H1 (cell line): ENCODE data around the gene MSI2. TPM values are rescaled to one million over a fixed set of nuclear protein-coding genes. Genes with fewer than 3 reads are reported as not detected.

ENCODE experiments used
- CTCF ChIA-PET: fragments of 300-600 bp; sonication (Branson Sonifier 250); formaldehyde crosslinking; loops from one replicate; lab custom pipeline; 2021; ENCODE audit not compliant: partially characterized antibody; lab: Charles Lee
- POLR2A ChIA-PET: fragments of 300-600 bp; sonication (Branson Sonifier 250); formaldehyde crosslinking; loops from one replicate; lab custom pipeline; 2021; ENCODE audit warnings: inconsistent platforms; ENCODE audit not compliant: partially characterized antibody; lab: Charles Lee
- DNase-seq, 2 experiments: peaks; one replicate each; pipeline versions ENCODE4 v3.0.0 to v3.0.0-alpha.2; 2010 to 2022; ENCODE audit warnings: low spot score in 2 of 2, low read depth in 1 of 2, mixed read lengths in 1 of 2
- FAIRE-seq: peaks from 2 replicates; lab custom pipeline; 2011; peaks lifted over from hg19 to GRCh38; lab: Jason Lieb, UNC
- H2AFZ ChIP-seq: 2 replicates; pipeline ENCODE4 v1.8.1; 2012; ENCODE audit warnings: low read length, inconsistent platforms
- H2AK5ac ChIP-seq: 2 replicates; pipeline ENCODE4 v1.6.1; 2013; ENCODE audit warnings: low read depth, low read length
- H2BK120ac ChIP-seq: replicated peaks from 2 replicates; pipeline ENCODE3; 2013; ENCODE audit warnings: low read depth, low read length, inconsistent platforms
- H2BK12ac ChIP-seq: 2 replicates; pipeline ENCODE4 v1.6.1; 2013; ENCODE audit warnings: low read depth, low read length
- H2BK15ac ChIP-seq: 2 replicates; pipeline ENCODE4 v1.6.1; 2013; ENCODE audit warnings: low read length
- H2BK20ac ChIP-seq: 2 replicates; pipeline ENCODE4 v1.6.1; 2013; ENCODE audit warnings: low read length
- H2BK5ac ChIP-seq: 2 replicates; pipeline ENCODE4 v1.6.1; 2013; ENCODE audit warnings: low read depth, low read length
- H3K14ac ChIP-seq: 2 replicates; pipeline ENCODE4 v1.6.1; 2013; ENCODE audit warnings: inconsistent platforms; ENCODE audit not compliant: insufficient read length
- H3K18ac ChIP-seq: 2 replicates; pipeline ENCODE4 v1.6.1; 2013; ENCODE audit warnings: low read length; ENCODE audit errors: extremely low read depth
- H3K23ac ChIP-seq: 2 replicates; pipeline ENCODE4 v1.6.1; 2013; ENCODE audit warnings: inconsistent platforms; ENCODE audit not compliant: insufficient read length
- H3K23me2 ChIP-seq: 2 replicates; pipeline ENCODE4 v1.6.1; 2013; ENCODE audit warnings: low read depth, low read length
- H3K27ac ChIP-seq: 2 replicates; pipeline ENCODE4 v1.6.1; 2011; ENCODE audit warnings: low read depth, low read length, inconsistent platforms
- H3K27me3 ChIP-seq, 4 experiments: replicated peaks in 1 of 4; 1 replicate in 1 of 4; 2 replicates in 3 of 4; pipeline versions ENCODE4 v1.6.1 to v1.8.1; 2011 to 2013; ENCODE audit warnings: low read length in 3 of 4, mild to moderate bottlenecking in 3 of 4, inconsistent platforms in 2 of 4, mixed read lengths in 2 of 4, moderate library complexity in 1 of 4; ENCODE audit not compliant: control insufficient read depth in 3 of 4, insufficient read depth in 3 of 4; ENCODE audit errors: extremely low read depth in 1 of 4
- H3K36me3 ChIP-seq, 4 experiments: 2 replicates each; pipeline versions ENCODE4 v1.6.1 to v1.8.1; 2011 to 2013; ENCODE audit warnings: mild to moderate bottlenecking in 4 of 4, low read length in 3 of 4, moderate library complexity in 2 of 4, control low read depth in 1 of 4, inconsistent platforms in 1 of 4; ENCODE audit not compliant: insufficient read depth in 4 of 4, control insufficient read depth in 2 of 4
- H3K4ac ChIP-seq: replicated peaks from 2 replicates; pipeline ENCODE3; 2013; ENCODE audit warnings: low read length, low read depth, mixed read lengths, inconsistent platforms; ENCODE audit not compliant: insufficient read length
- H3K4me1 ChIP-seq, 4 experiments: replicated peaks in 1 of 4; 1 replicate in 1 of 4; 2 replicates in 3 of 4; pipeline versions ENCODE4 v1.6.1 to v1.8.1; 2011 to 2013; ENCODE audit warnings: low read length in 3 of 4, inconsistent platforms in 2 of 4, mixed read lengths in 1 of 4; ENCODE audit not compliant: insufficient read depth in 4 of 4, control insufficient read depth in 3 of 4
- H3K4me2 ChIP-seq, 2 experiments: 2 replicates each; pipeline versions ENCODE4 v1.6.1 to v1.8.1; 2011 to 2013; ENCODE audit warnings: low read depth in 2 of 2, low read length in 2 of 2, control low read depth in 1 of 2, inconsistent platforms in 1 of 2, mild to moderate bottlenecking in 1 of 2; ENCODE audit not compliant: insufficient read depth in 1 of 2
- H3K4me3 ChIP-seq, 4 experiments: fragments of 200-600, 300-600 bp in 1 of 4; sonication (generic), shearing (Covaris generic), sonication (Bioruptor Twin) in 1 of 4; 2 replicates each; pipeline versions ENCODE4 v1.5.1 to v1.8.1; 2011 to 2016; ENCODE audit warnings: low read length in 4 of 4, low read depth in 3 of 4, control low read depth in 2 of 4, inconsistent platforms in 2 of 4, mild to moderate bottlenecking in 2 of 4, mixed read lengths in 1 of 4, moderate library complexity in 1 of 4; ENCODE audit not compliant: insufficient read depth in 2 of 4; ENCODE audit errors: extremely low read depth in 1 of 4
- H3K56ac ChIP-seq: replicated peaks from 2 replicates; pipeline ENCODE3; 2013; ENCODE audit warnings: low read depth, mild to moderate bottlenecking, mixed read lengths, low read length, inconsistent platforms; ENCODE audit not compliant: insufficient read length
- H3K79me1 ChIP-seq: 2 replicates; pipeline ENCODE4 v1.6.1; 2013; ENCODE audit warnings: low read depth, low read length, control low read depth
- H3K79me2 ChIP-seq, 2 experiments: 2 replicates each; pipeline versions ENCODE4 v1.6.1 to v1.8.1; 2012 to 2013; ENCODE audit warnings: low read length in 2 of 2, mild to moderate bottlenecking in 2 of 2, inconsistent platforms in 1 of 2; ENCODE audit not compliant: insufficient read depth in 2 of 2, control insufficient read depth in 1 of 2
- H3K9ac ChIP-seq, 4 experiments: replicated peaks in 1 of 4; 1 replicate in 1 of 4; 2 replicates in 3 of 4; pipeline versions ENCODE4 v1.6.1 to v1.8.1; 2011 to 2013; ENCODE audit warnings: low read depth in 3 of 4, low read length in 3 of 4, control low read depth in 2 of 4, mild to moderate bottlenecking in 2 of 4, moderate library complexity in 2 of 4, inconsistent platforms in 1 of 4; ENCODE audit errors: extremely low read depth in 1 of 4
- H3K9me3 ChIP-seq, 2 experiments: 2 replicates each; pipeline versions ENCODE4 v1.6.1 to v1.8.1; 2012 to 2013; ENCODE audit warnings: mild to moderate bottlenecking in 2 of 2, moderate library complexity in 2 of 2, control low read depth in 1 of 2, inconsistent platforms in 1 of 2, low read depth in 1 of 2, low read length in 1 of 2, mixed read lengths in 1 of 2; ENCODE audit not compliant: insufficient read depth in 2 of 2
- H4K20me1 ChIP-seq, 2 experiments: replicated peaks in 1 of 2; 2 replicates each; pipeline versions ENCODE3 to v1.8.1; 2011 to 2013; ENCODE audit warnings: inconsistent platforms in 2 of 2, low read length in 2 of 2, mild to moderate bottlenecking in 1 of 2; ENCODE audit not compliant: insufficient read depth in 2 of 2, control insufficient read depth in 1 of 2
- H4K5ac ChIP-seq: 2 replicates; pipeline ENCODE4 v1.6.1; 2013; ENCODE audit warnings: low read length, low read depth, mixed read lengths, inconsistent platforms; ENCODE audit not compliant: insufficient read length
- H4K8ac ChIP-seq: 2 replicates; pipeline ENCODE4 v1.8.0; 2013; ENCODE audit warnings: mild to moderate bottlenecking, moderate library complexity, low read length, inconsistent platforms; ENCODE audit not compliant: insufficient read depth; ENCODE audit errors: extremely low read depth
- H4K91ac ChIP-seq: replicated peaks from 2 replicates; pipeline ENCODE3; 2013; ENCODE audit warnings: low read length, mixed read lengths, inconsistent platforms; ENCODE audit not compliant: insufficient read length
- ASH2L ChIP-seq: fragments of 200-600, 300-600 bp; sonication (generic); IDR thresholded peaks from one replicate; pipeline ENCODE4 v1.7.1; 2017; ENCODE audit warnings: low read length
- BCL11A ChIP-seq, 2 experiments: IDR thresholded peaks; one replicate each; pipeline ENCODE4 v1.6.1; 2011; ENCODE audit warnings: low read depth in 2 of 2, low read length in 2 of 2, mild to moderate bottlenecking in 2 of 2
- E2F6 ChIP-seq: IDR thresholded peaks from 2 replicates; pipeline ENCODE4 v1.6.1; 2012; ENCODE audit warnings: inconsistent platforms
- EGR1 ChIP-seq: IDR thresholded peaks from 2 replicates; pipeline ENCODE4 v1.6.1; 2011; ENCODE audit warnings: low read depth, low read length, borderline replicate concordance
- EZH2 ChIP-seq: fragments of 200-600 bp; sonication (generic); IDR thresholded peaks from 2 replicates; pipeline ENCODE4 v1.7.1; 2012; ENCODE audit warnings: low read depth, mild to moderate bottlenecking, moderate library complexity, low read length, inconsistent platforms; ENCODE audit not compliant: severe bottlenecking
- GTF2F1 ChIP-seq: IDR thresholded peaks from 2 replicates; pipeline ENCODE4 v1.6.1; 2012; ENCODE audit warnings: low read depth, low read length, improper control_type of control experiment, borderline replicate concordance
- JUND ChIP-seq: IDR thresholded peaks from 2 replicates; pipeline ENCODE4 v1.6.1; 2011; ENCODE audit warnings: mild to moderate bottlenecking, improper control_type of control experiment, low read length
- KDM4A ChIP-seq: IDR thresholded peaks from one replicate; pipeline ENCODE4 v1.7.1; 2012; ENCODE audit warnings: low read depth, mild to moderate bottlenecking, moderate library complexity, low read length, inconsistent platforms; ENCODE audit not compliant: severe bottlenecking
- POLR2A ChIP-seq, 2 experiments: IDR thresholded peaks; 1 replicate in 1 of 2; 2 replicates in 1 of 2; pipeline ENCODE4 v1.6.1; 2011; ENCODE audit warnings: low read depth in 2 of 2, low read length in 2 of 2, mild to moderate bottlenecking in 2 of 2; ENCODE audit errors: control extremely low read depth in 1 of 2
- POU5F1 ChIP-seq: IDR thresholded peaks from 2 replicates; pipeline ENCODE4 v1.6.1; 2011; ENCODE audit warnings: low read depth, mild to moderate bottlenecking, low read length, moderate library complexity
- RAD21 ChIP-seq, 2 experiments: IDR thresholded peaks in 1 of 2; conservative IDR thresholded peaks in 1 of 2; 2 replicates each; pipeline ENCODE4 v1.6.1; 2011; ENCODE audit warnings: low read depth in 2 of 2, low read length in 2 of 2, improper control_type of control experiment in 1 of 2, inconsistent platforms in 1 of 2, mild to moderate bottlenecking in 1 of 2, moderate library complexity in 1 of 2
- TCF12 ChIP-seq: IDR thresholded peaks from 2 replicates; pipeline ENCODE4 v1.6.1; 2011; ENCODE audit warnings: low read depth, mild to moderate bottlenecking, low read length
- TEAD4 ChIP-seq: IDR thresholded peaks from 2 replicates; pipeline ENCODE4 v1.6.1; 2012; ENCODE audit warnings: low read depth, low read length, inconsistent platforms, mixed read lengths
- ZNF274 ChIP-seq: IDR thresholded peaks from 2 replicates; pipeline ENCODE4 v1.7.0; 2012; ENCODE audit warnings: low read length, borderline replicate concordance; ENCODE audit errors: extremely low read depth
- WGBS, 2 experiments: shearing (Covaris generic) in 1 of 2; methylation state at CpG; one replicate each; pipeline versions ENCODE4 v1.1.6 to v1.1.7; 2013 to 2015; ENCODE audit warnings: low lambda C conversion rate in 2 of 2, mixed read lengths in 2 of 2, inconsistent platforms in 1 of 2, low coverage in 1 of 2, missing lambda C conversion rate in 1 of 2; ENCODE audit not compliant: insufficient replicate concordance in 2 of 2, insufficient coverage in 1 of 2, insufficient read length in 1 of 2; ENCODE audit errors: extremely low coverage in 1 of 2, missing lambda C conversion rate in 1 of 2; 5-methylcytosine and 5-hydroxymethylcytosine counted together
- polyA plus RNA-seq, 7 experiments: library from polyadenylated mRNA; depleted of rRNA in 3 of 7; stranded (reverse) in 5 of 7; unstranded in 2 of 7; fragments of >200 nt in 5 of 7; fragments of 200-250 nt in 2 of 7; gene quantifications; 1 replicate in 5 of 7; 2 replicates in 1 of 7; 4 replicates in 1 of 7; pipeline versions ENCODE4 v1.2.1 to v1.2.3, GENCODE V29; 2011 to 2013; ENCODE audit warnings: missing spikeins in 2 of 7, mixed read lengths in 2 of 7
- total RNA-seq: library from RNA; stranded (reverse); fragmentation: NEBNext Ultra II Directional; extraction: Animal tissue kit (Norgen Biotek cat#: 25700); gene quantifications from 2 replicates; pipeline ENCODE4 v1.2.1, GENCODE V29; 2021

The MSI2 gene
- total and polyA plus RNA-seq, 2 of the 8 experiments (the other 6 are each of a cell fraction or from before 2014, with no cell fraction given): 36.7 to 80.6 TPM

GRCh38 chr17:57242148-57242547 lies 14.2 kb upstream of the MSI2 start:
- Histone ChIP-seq H4K8ac (no peak overlapping the region), H3K56ac (no peak overlapping the region), H3K27ac (no peak overlapping the region), H3K4me2 (no peak overlapping the region), H4K5ac (no peak overlapping the region), H4K20me1 (no peaks in the 10 kb centered on the region), H2BK20ac (peak overlapping the region; percentile 23; the same call in 1 of the 2 replicates), H4K91ac (no peak overlapping the region), H3K4me1 (peaks cover 0 to 3% (median under 1%) of the 10 kb centered on the region in 4 experiments; a peak in 3 of 7 replicates), H3K36me3 (no peaks in the 10 kb centered on the region), H3K79me1 (no peaks in the 10 kb centered on the region), H3K9me3 (no peaks in the 10 kb centered on the region), H2BK5ac (no peak overlapping the region), H3K4me3 (no peak overlapping the region), H2AK5ac (no peak overlapping the region), H2BK15ac (no peak overlapping the region), H3K4ac (no peak overlapping the region), H3K79me2 (no peaks in the 10 kb centered on the region), H3K27me3 (no peaks in the 10 kb centered on the region), H3K9ac (no peak overlapping the region), H2BK120ac (no peak overlapping the region), H3K14ac (no peak overlapping the region), H2BK12ac (no peak overlapping the region), H3K23me2 (no peaks in the 10 kb centered on the region), H2AFZ (no peak overlapping the region), H3K18ac (no peak overlapping the region), H3K23ac (no peak overlapping the region)
- ChIA-PET POLR2A (no interaction called here), CTCF (interaction anchor here (0.7 to 4.2 kb wide), 31 partner anchors 10 to 505 kb away, joined by 3 to 119 read pairs (median 6); no protein-coding TSS in a partner anchor)
- 95% methylated on average over 7 of the region's 7 CpGs; no CpG with 5 or more reads in 1 of the 2 experiments for WGBS, 2 experiments
- no peak for DNase-seq
- FAIRE-seq: no peak
- TF ChIP-seq EZH2 (no peak), GTF2F1 (no peak), ASH2L (no peak), ZNF274 (no peak), JUND (no peak), E2F6 (no peak), RAD21 (IDR thresholded peaks at IDR 0.05 in 1 of 2, conservative IDR thresholded peaks at IDR 0.05 in 1 of 2; ENCODE audit: low read depth in 2 of 2, low read length in 2 of 2) (no peak), TCF12 (no peak), KDM4A (no peak), BCL11A (IDR thresholded peaks at IDR 0.05; ENCODE audit: low read depth in 2 of 2, low read length in 2 of 2) (no peak), TEAD4 (no peak), POLR2A (IDR thresholded peaks at IDR 0.05; ENCODE audit: control extremely low read depth in 1 of 2, low read depth in 2 of 2, low read length in 2 of 2) (no peak), EGR1 (no peak), POU5F1 (no peak)
